Measurements from ENCODE around the gene ANXA11.
A peak's percentile ranks its signal among the peaks of the same experiment; 100 is the strongest.
"Not testable (repeated sequence)": the region's sequence is repeated elsewhere in the genome, so short reads cannot be mapped to it uniquely, and the experiment has no call there.

The ANXA11 gene

GRCh38 chr10:80206277-80206655 is 929 bp upstream of the ANXA11 start:
- in situ Hi-C loops (cut with MboI; ENCODE audit: low pct_unique_long_range_greater_than_20kb, low sequenced_read_pairs, unreplicated experiment): no loop called here
- no peak for TF ChIP-seq CTCF (IDR thresholded peaks at IDR 0.05; ENCODE audit: extremely low read depth, insufficient read depth, missing control alignments)
- no peak for DNase-seq (ENCODE audit: low spot score)

GRCh38 chr10:80204677-80205476 is 460 bp downstream of the ANXA11 start:
- in situ Hi-C loops (cut with MboI; ENCODE audit: low pct_unique_long_range_greater_than_20kb, low sequenced_read_pairs, unreplicated experiment): no loop called here
- no peak for TF ChIP-seq CTCF (IDR thresholded peaks at IDR 0.05; ENCODE audit: extremely low read depth, insufficient read depth, missing control alignments)
- peak; percentile 73 for DNase-seq (ENCODE audit: low spot score)

DNA sequence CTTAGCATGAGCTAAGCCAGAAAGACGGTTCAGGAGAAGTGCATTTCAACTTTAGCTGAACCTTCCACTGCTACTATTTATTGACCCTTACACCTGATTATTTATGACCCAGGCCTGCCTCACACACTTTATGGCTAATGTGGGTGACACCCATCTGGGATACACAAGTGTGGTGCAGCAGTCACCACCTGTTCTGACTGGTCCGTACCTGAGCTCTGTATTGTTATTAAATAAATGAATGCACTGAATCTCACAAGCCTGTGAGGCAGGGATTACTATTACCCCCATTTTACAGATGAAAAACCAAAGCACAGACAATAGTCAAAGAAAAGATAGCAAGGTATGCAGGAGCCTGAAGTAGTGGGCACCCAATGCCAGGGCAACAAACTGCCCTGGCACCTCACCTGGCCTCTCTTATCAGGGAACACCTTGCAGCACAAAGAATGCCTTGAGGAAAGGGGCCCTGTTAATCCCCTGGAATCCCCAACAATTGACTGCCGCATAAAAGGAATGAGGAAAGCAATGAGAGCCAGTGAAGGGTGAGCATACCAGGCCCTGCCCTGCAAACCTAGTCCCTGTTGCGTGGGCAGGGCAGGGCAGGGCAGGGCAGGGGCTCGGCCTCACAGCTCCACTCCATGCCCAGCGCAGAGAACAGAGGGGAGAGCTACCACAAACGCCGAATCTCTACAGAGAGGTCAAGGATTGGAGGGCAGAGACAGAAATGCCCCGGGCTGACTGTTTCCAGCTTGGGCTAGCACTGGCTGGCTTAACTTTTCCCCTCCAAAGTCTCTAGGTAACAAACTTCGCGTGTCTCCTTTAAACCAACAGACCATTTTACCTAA is 1.3 kb downstream of the ANXA11 start:
- DNase-seq (ENCODE audit: low spot score): peak; percentile 32
- in situ Hi-C loops (cut with MboI; ENCODE audit: low pct_unique_long_range_greater_than_20kb, low sequenced_read_pairs, unreplicated experiment): no loop called here
- TF ChIP-seq CTCF (IDR thresholded peaks at IDR 0.05; ENCODE audit: extremely low read depth, insufficient read depth, missing control alignments): no peak

GRCh38 chr10:80202934-80203834 is 2.2 kb downstream of the ANXA11 start:
- DNase-seq (ENCODE audit: low spot score): peak; percentile 54
- in situ Hi-C loops (cut with MboI; ENCODE audit: low pct_unique_long_range_greater_than_20kb, low sequenced_read_pairs, unreplicated experiment): no loop called here
- TF ChIP-seq CTCF (IDR thresholded peaks at IDR 0.05; ENCODE audit: extremely low read depth, insufficient read depth, missing control alignments): peak; percentile 50

- DNase-seq (ENCODE audit: low spot score); in situ Hi-C loops (cut with MboI; ENCODE audit: low pct_unique_long_range_greater_than_20kb, low sequenced_read_pairs, unreplicated experiment): not testable (repeated sequence)
Observed at GRCh38 chr10:80202530-80202929, 2.8 kb downstream of the ANXA11 start.

DNA sequence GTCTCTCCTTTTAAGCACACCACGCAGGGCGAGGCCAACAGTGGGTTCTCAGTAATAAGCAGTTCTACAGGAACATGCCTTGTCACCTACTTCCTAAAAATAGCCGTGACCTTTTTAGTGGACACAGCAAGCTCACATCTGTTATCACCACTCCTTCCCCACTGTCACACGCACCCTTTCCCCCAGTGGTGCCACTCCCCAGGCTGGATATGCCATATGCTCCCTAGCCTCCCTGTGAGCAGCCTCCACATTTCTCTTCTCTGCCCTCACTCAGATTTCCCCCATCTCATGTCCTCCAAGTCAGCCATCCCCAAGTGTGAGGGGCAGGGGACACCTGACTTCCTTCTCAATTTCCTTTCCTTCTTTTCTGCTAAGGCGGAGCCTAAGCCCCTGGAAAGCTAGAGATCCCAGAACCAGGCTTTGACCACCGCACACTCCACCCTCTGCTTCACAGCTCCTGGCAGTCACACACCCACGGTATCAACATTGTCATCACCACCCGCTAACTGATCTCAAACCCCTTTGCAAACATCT is 3.7 kb downstream of the ANXA11 start:
- in situ Hi-C loops (cut with MboI; ENCODE audit: low pct_unique_long_range_greater_than_20kb, low sequenced_read_pairs, unreplicated experiment): no loop called here
- TF ChIP-seq CTCF (IDR thresholded peaks at IDR 0.05; ENCODE audit: extremely low read depth, insufficient read depth, missing control alignments): no peak
- no peak for DNase-seq (ENCODE audit: low spot score)

Data from GM13977 (cell line).